ENCODE measurements around the gene RBL2. TPM values are rescaled to one million over a fixed set of nuclear protein-coding genes. Genes with fewer than 3 reads are reported as not detected.
"Not testable (repeated sequence)": the region's sequence is repeated elsewhere in the genome, so short reads cannot be mapped to it uniquely, and the experiment has no call there.

The RBL2 gene
- polyA plus RNA-seq, 3 donors = 35.2 to 42.7 (median 39.3) TPM

GRCh38 chr16:53519417-53520091 is 85.3 kb downstream of the RBL2 start:
- 74 to 89% (median 82%) methylated on average over 8 of the region's 8 CpGs for WGBS, 3 donors
- H3K27ac ChIP-seq (ENCODE audit: low read depth, low read length) = peak overlapping the region; percentile 23

GRCh38 chr16:53523126-53523804 is 89.0 kb downstream of the RBL2 start:
- 93 to 95% (median 95%) methylated on average over 21 of the region's 21 CpGs for WGBS, 3 donors
- H3K27ac ChIP-seq (ENCODE audit: low read depth, low read length) = no peak overlapping the region

- 63 to 93% (median 87%) methylated on average over 15 of the region's 15 CpGs for WGBS, 3 donors
- no peak overlapping the region for H3K27ac ChIP-seq (ENCODE audit: low read depth, low read length)
Observed at GRCh38 chr16:53523971-53524548, 89.8 kb downstream of the RBL2 start.

DNA sequence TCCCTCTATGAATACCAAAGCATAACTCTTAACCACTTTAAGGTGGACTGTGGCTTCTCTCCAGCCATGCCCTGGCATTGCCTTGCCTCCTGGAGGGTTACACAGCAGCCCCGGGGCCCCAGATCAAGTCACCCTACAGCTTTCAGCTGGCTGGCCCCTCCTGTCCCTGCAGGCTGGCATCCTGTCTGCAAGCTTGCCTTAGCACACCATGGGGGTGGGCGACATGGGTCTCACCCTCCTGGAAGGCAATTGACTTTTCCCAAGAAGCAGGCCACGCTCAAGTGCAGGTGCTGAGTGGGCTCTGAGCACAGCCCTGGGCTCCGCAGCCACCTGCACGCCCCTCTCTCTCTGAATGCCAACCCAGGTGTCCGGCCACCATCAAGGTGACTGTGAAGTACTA is 94.5 kb downstream of the RBL2 start:
- WGBS, 3 donors = 89 to 97% (median 92%) methylated on average over 6 of the region's 6 CpGs
- no peak overlapping the region for H3K27ac ChIP-seq (ENCODE audit: low read depth, low read length)

DNA sequence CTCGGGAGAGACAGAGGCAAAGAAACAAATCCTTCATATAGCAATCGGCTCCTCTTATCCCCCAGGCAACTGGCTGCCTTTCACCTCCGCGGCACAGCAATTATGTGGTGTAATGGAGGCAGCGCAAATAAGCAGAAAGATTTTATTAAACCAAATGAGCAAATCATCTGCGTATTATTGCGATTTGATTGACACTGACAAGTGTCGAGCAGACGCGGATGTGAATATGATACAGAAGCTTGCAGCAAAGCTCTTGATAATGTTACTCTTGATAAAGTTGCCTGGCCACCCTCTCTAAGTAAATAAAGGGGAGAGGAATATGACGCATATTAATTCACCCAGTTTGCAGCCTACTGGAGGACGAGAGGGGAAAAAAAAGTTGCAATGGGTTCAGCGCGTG is 95.2 kb downstream of the RBL2 start:
- WGBS, 3 donors = 59 to 91% (median 90%) methylated on average over 14 of the region's 14 CpGs

DNA sequence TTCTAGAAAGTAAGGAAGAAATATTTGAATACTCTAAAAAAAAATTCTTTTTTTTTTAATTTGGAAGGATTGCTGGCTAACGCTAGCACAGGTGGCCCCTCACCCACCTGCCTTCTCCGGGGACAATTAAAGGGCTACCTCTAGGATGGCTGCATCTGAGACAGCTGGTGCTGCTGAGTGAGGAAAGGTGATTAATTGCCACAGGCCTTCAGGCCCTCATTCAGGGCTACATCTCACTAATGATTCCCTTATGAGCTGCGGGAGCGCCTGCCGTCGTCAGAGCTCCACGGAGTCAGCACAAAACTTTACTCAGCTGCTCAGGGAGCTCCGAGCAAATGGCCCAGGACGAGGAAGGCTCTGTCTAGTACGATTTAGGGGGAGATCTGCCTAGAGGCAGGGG is 95.8 kb downstream of the RBL2 start:
- 51 to 64% (median 59%) methylated on average over 10 of the region's 10 CpGs for WGBS, 3 donors

More for the DNA sequence above, 95.2 kb downstream of the RBL2 start:
- no peak overlapping the region for H3K27ac ChIP-seq (ENCODE audit: low read depth, low read length)

GRCh38 chr16:53530741-53531140 is 96.5 kb downstream of the RBL2 start:
- WGBS, 3 donors = 44 to 88% (median 63%) methylated on average over 1 of the region's 1 CpG
- no peak overlapping the region for H3K27ac ChIP-seq (ENCODE audit: low read depth, low read length)

More for the DNA sequence above, 95.8 kb downstream of the RBL2 start:
- H3K27ac ChIP-seq (ENCODE audit: low read depth, low read length) = no peak overlapping the region

DNA sequence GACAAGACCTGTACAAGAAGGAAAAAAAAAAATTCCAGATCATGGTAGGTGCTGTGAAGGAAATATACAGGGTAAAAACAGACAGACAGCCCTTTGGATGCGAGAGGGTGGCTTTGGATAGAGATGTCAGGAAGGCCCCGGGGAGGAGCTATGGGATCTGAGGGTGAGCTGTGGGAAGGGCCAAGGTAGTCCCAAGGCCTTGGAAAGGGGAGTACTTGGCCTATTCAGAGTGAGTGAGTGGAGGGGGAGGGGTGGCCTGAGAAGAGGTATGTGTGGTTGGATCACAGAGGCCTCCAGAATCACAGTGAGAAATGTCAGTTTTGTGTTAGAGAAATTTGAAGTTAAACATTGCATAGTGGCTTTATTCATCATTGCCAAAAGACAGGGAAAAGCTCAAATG is 99.9 kb downstream of the RBL2 start:
- 88 to 93% (median 90%) methylated on average over 2 of the region's 2 CpGs for WGBS, 3 donors
- no peak overlapping the region for H3K27ac ChIP-seq (ENCODE audit: low read depth, low read length)

GRCh38 chr16:53537626-53538025 is 103.4 kb downstream of the RBL2 start:
- whole genome bisulfite sequencing, 3 donors = 79 to 88% (median 84%) methylated on average over 5 of the region's 5 CpGs
- H3K27ac ChIP-seq (ENCODE audit: low read depth, low read length) = no peak overlapping the region

- WGBS, 3 donors = 86 to 97% (median 94%) methylated on average over 4 to 18 of the region's 27 CpGs
- H3K27ac ChIP-seq (ENCODE audit: low read depth, low read length) = not testable (repeated sequence)
Observed at GRCh38 chr16:53539346-53539745, 105.1 kb downstream of the RBL2 start.

- WGBS, 3 donors = 79 to 82% (median 79%) methylated on average over 13 of the region's 13 CpGs
Observed at GRCh38 chr16:53539759-53540718, 105.8 kb downstream of the RBL2 start.

More at GRCh38 chr16:53539759-53540718, 105.8 kb downstream of the RBL2 start:
- not testable (repeated sequence) for H3K27ac ChIP-seq (ENCODE audit: low read depth, low read length)

Other genes with a start within 250 kb of the RBL2 start
- 10 to 100 TPM in 2 of 3 donors, 1 to 10 TPM in 1; 9.5 to 24.0 (median 22.0) TPM for gene AKTIP, start 68.7 kb downstream of the RBL2 start, polyA plus RNA-seq

Data from adipose tissue (tissue), 3 donors.